ENCODE results near the gene EIF1AX.

Gene EIF1AX

GRCh38 chrX:20124964-20125363 is 16.7 kb downstream of the EIF1AX start:
- no peak for DNase-seq

- no peak for DNase-seq
Measured at GRCh38 chrX:20118065-20118824, 23.4 kb downstream of the EIF1AX start.

DNA sequence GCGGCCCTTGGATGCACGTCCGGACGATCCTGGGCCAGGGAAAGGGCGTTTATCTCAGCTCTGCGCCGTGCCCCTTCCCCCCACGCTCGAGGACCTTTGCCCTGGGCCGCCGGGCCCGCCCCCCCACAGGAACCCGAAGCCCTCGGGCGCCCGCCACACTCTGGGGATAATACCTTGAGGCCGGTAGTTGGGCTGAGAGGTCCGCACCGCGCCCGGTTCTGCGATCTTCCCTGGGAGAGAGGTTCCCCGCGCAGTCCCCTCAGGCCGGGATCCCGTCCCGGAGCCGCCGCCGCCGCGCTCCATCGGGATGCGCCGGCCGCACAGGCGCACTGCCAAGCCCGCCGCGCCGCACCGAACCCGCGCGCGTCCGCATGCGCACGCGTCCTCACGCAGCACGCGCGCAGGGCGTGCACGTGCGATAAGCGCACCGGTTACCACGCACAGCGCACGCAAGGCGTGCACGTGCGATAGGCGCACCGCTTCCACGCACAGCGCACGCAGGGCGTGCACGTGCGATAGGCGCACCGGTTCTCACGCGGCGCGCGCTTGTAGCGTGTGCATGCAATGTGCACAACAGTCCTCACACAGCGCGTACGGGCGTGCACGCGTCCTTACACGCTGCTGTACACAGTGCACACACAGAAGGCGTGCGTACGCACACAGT is 24.9 kb downstream of the EIF1AX start, which contains the start of gene MAP7D2:
MAP7D2 (minus strand) TSS at position 331 of the 664 bp plus-strand sequence; CDS start at position 303, 28 bp downstream.
- no peak for DNase-seq

- DNase-seq, result no peak
Measured at GRCh38 chrX:20116087-20116576, 25.5 kb downstream of the EIF1AX start.

DNA sequence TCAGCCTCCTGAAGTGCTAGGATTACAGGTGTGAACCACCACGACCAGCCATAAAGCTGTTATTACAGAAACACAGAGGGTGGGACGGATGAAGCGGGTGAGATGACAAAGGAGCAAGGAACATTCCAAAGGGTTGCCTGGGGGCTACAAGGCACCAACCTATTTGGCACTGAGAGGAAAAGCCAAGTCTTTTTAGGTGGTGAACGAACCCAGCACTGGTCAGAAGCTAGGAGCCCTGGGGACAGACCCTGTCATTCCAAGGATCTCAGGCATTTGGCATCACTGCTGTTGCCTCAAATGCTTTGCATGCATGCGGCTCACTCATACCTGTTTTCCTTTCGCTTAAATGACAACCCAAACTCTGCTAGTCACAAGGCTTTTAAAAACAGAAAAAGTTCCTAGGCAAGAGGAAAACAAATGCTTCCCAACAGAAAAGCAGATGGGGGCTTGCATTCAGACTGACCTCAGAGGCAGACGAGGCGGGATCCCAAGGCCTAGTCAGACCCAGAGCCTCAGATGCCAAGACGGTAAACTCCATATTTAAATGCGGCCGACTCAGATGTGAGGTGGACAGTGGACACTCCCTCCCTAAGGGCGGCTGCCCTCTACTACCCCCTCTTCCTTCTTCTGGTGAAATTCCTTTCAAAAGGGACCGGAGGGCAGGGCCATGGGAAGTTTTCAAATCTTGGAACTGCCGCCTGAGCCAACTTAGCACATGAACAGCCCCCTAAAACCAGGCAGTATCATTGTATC is 29.4 kb downstream of the EIF1AX start:
- DNase-seq, result no peak

DNA sequence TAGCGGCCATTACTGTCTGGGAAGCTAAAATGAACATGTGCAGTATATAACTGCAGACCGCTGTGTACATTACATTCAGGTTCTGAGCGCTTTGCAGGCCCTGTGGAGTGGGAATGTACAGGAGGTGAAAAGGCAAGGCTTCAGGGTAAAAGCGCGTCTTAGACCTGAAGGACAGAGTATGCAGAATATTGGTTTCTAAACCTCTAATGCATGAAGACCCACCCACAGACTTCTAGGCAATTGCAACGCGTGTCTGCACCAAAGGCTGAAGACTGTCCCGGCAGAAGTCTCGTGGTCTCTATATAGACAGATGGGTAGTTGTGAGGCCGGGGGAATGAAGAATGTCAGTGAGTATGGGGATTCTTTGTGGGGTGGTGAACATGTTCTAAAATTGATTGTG is 30.4 kb downstream of the EIF1AX start:
- DNase-seq, result no peak

DNA sequence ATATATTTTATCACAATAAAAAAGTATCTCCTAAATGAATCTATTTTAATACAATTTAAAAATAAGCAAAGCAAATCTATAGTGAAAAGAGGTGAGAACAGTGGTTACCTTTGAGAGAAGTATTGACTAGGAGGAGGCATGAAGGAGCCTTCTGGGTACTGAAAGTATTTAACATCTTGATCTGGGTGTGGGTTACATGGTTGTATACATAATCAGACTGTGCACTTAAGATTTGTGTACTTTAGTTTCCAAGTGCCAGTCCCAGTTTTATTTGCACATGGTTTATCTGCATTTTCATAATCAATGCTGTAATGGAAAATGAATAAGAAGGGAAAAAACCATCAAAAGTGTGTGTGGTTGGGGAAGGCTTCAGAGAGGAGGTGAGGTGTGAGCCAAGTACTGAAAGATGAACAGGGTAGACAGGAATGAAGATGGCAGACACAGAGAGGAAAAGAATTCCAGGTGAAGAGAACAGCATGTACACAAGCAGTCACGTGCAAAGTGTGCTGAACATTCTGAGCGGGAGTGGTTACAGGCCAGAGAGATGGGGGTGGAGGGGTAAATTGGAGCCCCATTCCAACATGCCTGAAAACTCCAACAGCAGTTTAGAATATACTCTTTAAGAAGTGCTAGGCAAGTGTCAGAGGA is 39.6 kb downstream of the EIF1AX start:
- no peak for DNase-seq

DNA sequence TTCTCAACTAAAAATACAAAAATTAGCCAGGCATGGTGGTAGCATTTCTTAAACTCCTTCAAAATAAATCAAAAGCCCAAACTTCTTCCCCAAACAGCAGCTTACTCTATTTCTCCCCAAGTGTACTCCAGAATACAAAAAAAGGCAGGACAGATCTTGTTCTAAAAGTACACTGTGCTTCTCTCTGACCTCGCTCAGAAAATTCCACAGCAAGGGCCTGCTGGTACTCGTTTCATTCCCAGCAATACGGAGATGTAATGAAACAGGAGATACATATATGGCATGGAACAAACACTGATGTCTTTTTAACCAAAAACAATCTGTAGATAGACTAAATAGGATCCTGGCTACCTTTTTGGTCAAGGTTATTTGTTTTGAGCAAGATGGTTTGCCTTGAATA is 50.1 kb downstream of the EIF1AX start:
- no peak for DNase-seq

- no peak for DNase-seq
Measured at GRCh38 chrX:20089845-20090244, 51.8 kb downstream of the EIF1AX start.

DNA sequence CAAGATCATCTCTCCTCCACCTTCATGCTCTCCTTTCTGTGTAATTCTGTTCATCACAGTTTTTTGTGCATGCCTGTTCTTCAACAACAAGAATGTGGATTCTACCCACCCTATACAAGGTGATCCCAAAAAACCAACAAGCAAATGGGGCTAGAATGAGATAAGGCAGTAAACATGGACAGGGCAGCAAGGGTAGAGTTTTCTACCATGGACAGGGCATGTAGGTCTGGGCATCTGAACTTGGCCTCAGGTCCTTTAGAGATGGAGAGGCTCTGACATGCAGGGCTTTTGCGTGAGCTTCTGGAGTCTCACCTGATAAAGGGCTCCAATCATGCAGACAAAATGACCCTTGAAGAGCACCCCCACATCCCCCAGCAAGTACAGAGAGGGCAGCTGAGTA is 61.4 kb downstream of the EIF1AX start:
- no peak for DNase-seq
